ENCODE measurements around the gene GNPDA1. TPM values are rescaled to one million over a fixed set of nuclear protein-coding genes. Genes with fewer than 3 reads are reported as not detected.

GNPDA1 gene
- total and polyA plus RNA-seq, 8 donors = 4.1 to 15.5 (median 8.4) TPM

GRCh38 chr5:142014911-142015584 is 2.2 kb upstream of the GNPDA1 start:
- intact Hi-C loops (cut with DNase I) = loop anchor here in 1 of 3 donors (10.0 kb wide), 1 partner anchor 130 kb away; no protein-coding TSS in a partner anchor

GRCh38 chr5:142013734-142014521 is 1.1 kb upstream of the GNPDA1 start:
- no peak for TF ChIP-seq CTCF (IDR thresholded peaks at IDR 0.05)
- Histone ChIP-seq H3K27me3 (no peaks in the 10 kb centered on the region), H3K27ac (peak overlapping the region in 1 of 4 donors; percentile 79), H3K4me3 (no peak overlapping the region), H3K36me3 (no peaks in the 10 kb centered on the region), H3K4me1 (peaks cover 0 to 20% (median 0%) of the 10 kb centered on the region in 3 donors), H3K9me3 (no peaks in the 10 kb centered on the region)
- intact Hi-C loops (cut with DNase I) = loop anchor here in 1 of 3 donors (10.0 kb wide), 1 partner anchor 131 kb away; no protein-coding TSS in a partner anchor
- ATAC-seq (peak in 1 of 4 donors; percentile 26), DNase-seq (peak in 5 of 6 donors; percentile 8 to 49 (median 33)), FAIRE-seq (no peak)
- 80 to 85% methylated on average over 16 of the region's 16 CpGs for WGBS, 2 donors

More at GRCh38 chr5:142014911-142015584, 2.2 kb upstream of the GNPDA1 start:
- no peaks in the 10 kb centered on the region for H3K27me3 ChIP-seq
- DNase-seq (peak in 3 of 6 donors; percentile 25 to 53 (median 34)), ATAC-seq (peak; percentile 39 to 69 (median 58)), FAIRE-seq (no peak)
- peak overlapping the region in 2 of 4 donors; percentile 44 to 45 for H3K27ac ChIP-seq
- no peak overlapping the region for H3K4me3 ChIP-seq
- H3K4me1 ChIP-seq = peaks cover 0 to 20% (median 0%) of the 10 kb centered on the region in 3 donors
- no peaks in the 10 kb centered on the region for H3K36me3 ChIP-seq
- WGBS, 2 donors = 40 to 44% methylated on average over 7 of the region's 7 CpGs
- TF ChIP-seq CTCF (IDR thresholded peaks at IDR 0.05) = peak; percentile 26 to 53 (median 48)
- no peaks in the 10 kb centered on the region for H3K9me3 ChIP-seq

- FAIRE-seq (no peak), ATAC-seq (peak; percentile 22 to 51 (median 42)), DNase-seq (peak; percentile 16 to 64 (median 33))
- peak in 1 of 4 donors; percentile 7 for TF ChIP-seq CTCF (IDR thresholded peaks at IDR 0.05)
- intact Hi-C loops (cut with DNase I) = loop anchor here in 1 of 3 donors (10.0 kb wide), 1 partner anchor 133 kb away; no protein-coding TSS in a partner anchor
- Histone ChIP-seq H3K9me3 (no peaks in the 10 kb centered on the region), H3K27ac (peak overlapping the region; percentile 47 to 85 (median 73)), H3K4me1 (peaks cover 0 to 20% (median 0%) of the 10 kb centered on the region in 3 donors), H3K27me3 (no peaks in the 10 kb centered on the region), H3K36me3 (no peaks in the 10 kb centered on the region), H3K4me3 (peak overlapping the region; percentile 60 to 84 (median 68))
- 7 to 10% methylated on average over 18 of the region's 18 CpGs for WGBS, 2 donors
Measured at GRCh38 chr5:142012186-142012785, 541 bp downstream of the GNPDA1 start.

- no peaks in the 10 kb centered on the region for H3K9me3 ChIP-seq
- H3K36me3 ChIP-seq = no peaks in the 10 kb centered on the region
- intact Hi-C loops (cut with DNase I) = loop anchor here in 1 of 3 donors (10.0 kb wide), 1 partner anchor 133 kb away; no protein-coding TSS in a partner anchor
- H3K27ac ChIP-seq = no peak overlapping the region
- 94 to 95% methylated on average over 9 of the region's 9 CpGs for WGBS, 2 donors
- H3K4me1 ChIP-seq = peaks cover 0 to 20% (median 0%) of the 10 kb centered on the region in 3 donors
- FAIRE-seq (no peak), ATAC-seq (no peak), DNase-seq (no peak)
- no peak for TF ChIP-seq CTCF (IDR thresholded peaks at IDR 0.05)
- H3K27me3 ChIP-seq = no peaks in the 10 kb centered on the region
- H3K4me3 ChIP-seq = no peak overlapping the region
Measured at GRCh38 chr5:142011572-142012185, 1.1 kb downstream of the GNPDA1 start.

All from pancreas (tissue), 10 donors.